SU-DHL-6 (cell line): Measurements from ENCODE around the gene S1PR2.

Experiments used
- H2AFZ ChIP-seq: fragments of 200-600 bp; sonication (generic); 2 replicates; pipeline ENCODE4 v1.6.1; 2014; ENCODE audit warnings: low read depth, mild to moderate bottlenecking, moderate library complexity, mixed read lengths, antibody characterized with exemption, low read length; ENCODE audit not compliant: severe bottlenecking
- H3F3A ChIP-seq: fragments of 200-600 bp; shearing (Covaris generic); 2 replicates; pipeline ENCODE4 v1.6.0; 2016; ENCODE audit warnings: antibody characterized with exemption, mild to moderate bottlenecking; ENCODE audit not compliant: insufficient read depth
- H3K27ac ChIP-seq: fragments of 200-600 bp; sonication (generic); 2 replicates; pipeline ENCODE4 v1.5.1; 2016; ENCODE audit warnings: low read depth, mild to moderate bottlenecking, low read length, moderate library complexity, mixed read lengths
- H3K27me3 ChIP-seq: fragments of 200-600 bp; sonication (generic), shearing (Covaris generic); 2 replicates; pipeline ENCODE4 v1.6.0; 2014; ENCODE audit warnings: mild to moderate bottlenecking, low read length
- H3K36me3 ChIP-seq: fragments of 200-600 bp; sonication (generic); 2 replicates; pipeline ENCODE4 v1.6.1; 2014; ENCODE audit warnings: mild to moderate bottlenecking, low read length, mixed read lengths
- H3K4me2 ChIP-seq: fragments of 300-600, 200-600 bp; shearing (Covaris generic), sonication (generic); 2 replicates; pipeline ENCODE4 v1.6.0; 2014; ENCODE audit warnings: low read length, low read depth, mild to moderate bottlenecking; ENCODE audit not compliant: poor library complexity, severe bottlenecking
- H3K4me3 ChIP-seq: fragments of 200-600 bp; sonication (generic); 2 replicates; pipeline ENCODE4 v1.5.1; 2014; ENCODE audit warnings: antibody characterized with exemption, low read length, mild to moderate bottlenecking, mixed read lengths; ENCODE audit not compliant: insufficient read depth, poor library complexity, severe bottlenecking
- H3K79me2 ChIP-seq: fragments of 200-600 bp; sonication (generic); 2 replicates; pipeline ENCODE4 v1.6.1; 2014; ENCODE audit warnings: mild to moderate bottlenecking, low read length, moderate library complexity; ENCODE audit not compliant: insufficient read depth
- H3K9ac ChIP-seq: fragments of 200-600 bp; sonication (generic); 2 replicates; pipeline ENCODE4 v1.7.0; 2014; ENCODE audit warnings: mild to moderate bottlenecking, low read length
- H3K9me2 ChIP-seq: fragments of 200-600 bp; sonication (generic); replicated peaks from 2 replicates; pipeline ENCODE4 v1.6.1; 2014; ENCODE audit warnings: low read length; ENCODE audit not compliant: insufficient read depth
- H3K9me3 ChIP-seq: fragments of 200-600 bp; sonication (generic); 2 replicates; pipeline ENCODE4 v1.6.1; 2014; ENCODE audit warnings: low read length, mixed read lengths; ENCODE audit not compliant: insufficient read depth
- H4K20me1 ChIP-seq: fragments of 200-600 bp; sonication (generic); 2 replicates; pipeline ENCODE4 v1.6.1; 2014; ENCODE audit warnings: low read depth, mild to moderate bottlenecking, antibody characterized with exemption, low read length, moderate library complexity, mixed read lengths
- CTCF ChIP-seq: fragments of 200-600 bp; sonication (generic); IDR thresholded peaks from one replicate; pipeline ENCODE4 v1.5.1; 2017; ENCODE audit warnings: antibody characterized with exemption, mild to moderate bottlenecking, low read length, moderate library complexity; ENCODE audit not compliant: insufficient read depth, poor library complexity, severe bottlenecking
- EZH2phosphoT487 ChIP-seq: fragments of 200-600 bp; sonication (generic), shearing (Covaris generic); conservative IDR thresholded peaks from 2 replicates; pipeline ENCODE4 v1.6.1; 2018; ENCODE audit warnings: mild to moderate bottlenecking, antibody characterized with exemption, low read length, moderate library complexity, mixed read lengths

S1PR2 gene

DNA sequence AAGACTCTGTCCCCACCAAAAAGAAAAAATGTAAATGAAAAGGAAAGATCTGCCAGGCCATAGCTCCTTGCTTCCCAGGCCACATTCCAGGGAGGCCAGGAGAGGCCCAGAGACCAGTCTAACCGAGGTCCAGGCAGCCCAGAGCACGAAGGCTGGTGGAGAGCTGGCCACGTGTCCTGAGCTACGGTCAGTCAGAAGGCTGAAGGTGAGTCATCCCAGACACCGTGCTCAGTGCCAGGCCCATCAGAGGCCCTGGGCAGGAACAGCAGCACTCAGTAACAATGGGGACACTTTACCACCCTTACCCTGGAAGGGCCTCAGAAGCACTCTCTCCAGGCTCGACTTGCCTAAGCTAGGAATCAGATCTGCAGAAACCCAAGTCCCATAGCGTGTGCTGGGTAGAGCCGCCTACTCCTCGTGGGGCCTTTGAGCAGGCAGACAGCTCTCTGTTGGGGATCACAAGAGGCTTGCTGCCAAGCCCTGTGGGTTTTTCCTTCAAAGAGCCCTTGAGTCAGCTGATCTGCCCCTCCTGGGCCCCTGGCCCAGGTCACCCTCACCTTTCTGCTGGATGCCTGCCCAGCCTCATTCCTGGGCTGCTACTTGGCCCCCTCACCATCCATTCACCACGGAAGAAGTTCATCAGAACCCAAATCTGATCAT lies 24.8 kb downstream of the S1PR2 start:
- Histone ChIP-seq H3K9ac (no peak overlapping the region), H3K9me2 (no peaks in the 10 kb centered on the region), H3K79me2 (no peaks in the 10 kb centered on the region), H3K9me3 (no peaks in the 10 kb centered on the region), H2AFZ (no peak overlapping the region), H3K4me2 (no peak overlapping the region), H3K27ac (no peak overlapping the region), H3K27me3 (no peaks in the 10 kb centered on the region), H3K4me3 (no peak overlapping the region), H3F3A (no peaks in the 10 kb centered on the region), H3K36me3 (no peaks in the 10 kb centered on the region), H4K20me1 (no peaks in the 10 kb centered on the region)
- TF ChIP-seq EZH2phosphoT487 (no peak), CTCF (no peak)

DNA sequence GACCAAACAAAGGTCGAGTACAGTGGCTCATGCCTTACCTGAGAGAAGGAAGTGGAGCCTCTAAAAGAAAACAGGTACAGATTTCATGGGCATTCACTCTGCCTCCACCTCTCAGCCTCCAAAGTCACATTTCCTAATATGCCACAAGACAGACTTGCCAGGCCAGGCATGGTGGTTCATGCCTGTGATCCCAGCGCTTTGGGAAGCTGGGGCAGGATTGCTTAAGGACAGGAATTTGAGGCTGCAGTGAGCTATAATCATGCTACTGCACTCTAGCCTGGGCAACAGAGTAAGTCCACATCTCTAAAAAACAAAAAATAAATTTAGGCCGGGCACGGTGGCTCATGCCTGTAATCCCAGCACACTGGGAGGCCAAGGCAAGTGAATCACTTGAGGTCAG lies 25.5 kb downstream of the S1PR2 start:
- TF ChIP-seq CTCF (no peak), EZH2phosphoT487 (no peak)
- no peaks in the 10 kb centered on the region for H3F3A ChIP-seq
- H2AFZ ChIP-seq: no peak overlapping the region
- H3K27ac ChIP-seq: no peak overlapping the region
- no peak overlapping the region for H3K9ac ChIP-seq
- no peaks in the 10 kb centered on the region for H3K9me2 ChIP-seq
- no peaks in the 10 kb centered on the region for H4K20me1 ChIP-seq
- H3K4me3 ChIP-seq: no peak overlapping the region
- H3K9me3 ChIP-seq: no peaks in the 10 kb centered on the region
- H3K27me3 ChIP-seq: no peaks in the 10 kb centered on the region
- no peaks in the 10 kb centered on the region for H3K79me2 ChIP-seq
- no peaks in the 10 kb centered on the region for H3K36me3 ChIP-seq
- H3K4me2 ChIP-seq: no peak overlapping the region

DNA sequence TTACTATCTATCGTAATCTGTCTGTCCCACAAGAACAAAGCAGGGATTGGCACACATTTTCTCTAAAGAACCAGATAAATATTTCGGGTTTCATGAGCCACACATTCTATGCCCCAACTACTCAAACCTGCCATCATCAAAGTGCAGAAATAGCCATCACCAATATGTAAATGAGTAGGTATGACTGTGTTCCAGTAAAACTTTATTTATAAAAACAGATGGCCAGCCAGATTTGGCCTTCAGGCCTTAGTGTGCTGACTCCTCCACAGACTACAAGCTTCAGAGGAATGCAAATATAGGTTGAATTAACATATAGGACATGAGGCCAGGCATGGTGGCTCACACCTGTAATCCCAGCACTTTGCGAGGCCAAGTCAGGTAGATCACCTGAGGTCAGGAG lies 27.4 kb downstream of the S1PR2 start:
- Histone ChIP-seq H3K36me3 (no peaks in the 10 kb centered on the region), H3K27me3 (no peaks in the 10 kb centered on the region), H3K9me3 (no peaks in the 10 kb centered on the region), H3K27ac (no peak overlapping the region), H3K79me2 (no peaks in the 10 kb centered on the region), H3K4me3 (no peak overlapping the region), H3K4me2 (no peak overlapping the region), H3K9ac (no peak overlapping the region), H3F3A (peaks cover 8% of the 10 kb centered on the region; the same call in 1 of the 2 replicates), H2AFZ (no peak overlapping the region), H3K9me2 (no peaks in the 10 kb centered on the region), H4K20me1 (no peaks in the 10 kb centered on the region)
- TF ChIP-seq CTCF (no peak), EZH2phosphoT487 (no peak)
